ENCODE data around the gene LDHAL6B.
"Not testable (repeated sequence)": the region's sequence is repeated elsewhere in the genome, so short reads cannot be mapped to it uniquely, and the experiment has no call there.

Gene LDHAL6B

GRCh38 chr15:59206623-59207183, at the start of gene LDHAL6B:
LDHAL6B (plus strand) TSS chr15:59206843; CDS start chr15:59206941, 98 bp downstream.
- no peak within 1 kb of the TSS for H3K27ac ChIP-seq
- TF ChIP-seq, protein P1, sequence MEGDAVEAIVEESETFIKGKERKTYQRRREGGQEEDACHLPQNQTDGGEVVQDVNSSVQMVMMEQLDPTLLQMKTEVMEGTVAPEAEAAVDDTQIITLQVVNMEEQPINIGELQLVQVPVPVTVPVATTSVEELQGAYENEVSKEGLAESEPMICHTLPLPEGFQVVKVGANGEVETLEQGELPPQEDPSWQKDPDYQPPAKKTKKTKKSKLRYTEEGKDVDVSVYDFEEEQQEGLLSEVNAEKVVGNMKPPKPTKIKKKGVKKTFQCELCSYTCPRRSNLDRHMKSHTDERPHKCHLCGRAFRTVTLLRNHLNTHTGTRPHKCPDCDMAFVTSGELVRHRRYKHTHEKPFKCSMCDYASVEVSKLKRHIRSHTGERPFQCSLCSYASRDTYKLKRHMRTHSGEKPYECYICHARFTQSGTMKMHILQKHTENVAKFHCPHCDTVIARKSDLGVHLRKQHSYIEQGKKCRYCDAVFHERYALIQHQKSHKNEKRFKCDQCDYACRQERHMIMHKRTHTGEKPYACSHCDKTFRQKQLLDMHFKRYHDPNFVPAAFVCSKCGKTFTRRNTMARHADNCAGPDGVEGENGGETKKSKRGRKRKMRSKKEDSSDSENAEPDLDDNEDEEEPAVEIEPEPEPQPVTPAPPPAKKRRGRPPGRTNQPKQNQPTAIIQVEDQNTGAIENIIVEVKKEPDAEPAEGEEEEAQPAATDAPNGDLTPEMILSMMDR (conservative IDR thresholded peaks at IDR 0.05; ENCODE audit: low read depth): no peak
- ChIA-PET POLR2A (ENCODE audit: low non-redundant PET) (no interaction called here), CTCF (no interaction called here)
- no peak for DNase-seq (ENCODE audit: low spot score)

DNA sequence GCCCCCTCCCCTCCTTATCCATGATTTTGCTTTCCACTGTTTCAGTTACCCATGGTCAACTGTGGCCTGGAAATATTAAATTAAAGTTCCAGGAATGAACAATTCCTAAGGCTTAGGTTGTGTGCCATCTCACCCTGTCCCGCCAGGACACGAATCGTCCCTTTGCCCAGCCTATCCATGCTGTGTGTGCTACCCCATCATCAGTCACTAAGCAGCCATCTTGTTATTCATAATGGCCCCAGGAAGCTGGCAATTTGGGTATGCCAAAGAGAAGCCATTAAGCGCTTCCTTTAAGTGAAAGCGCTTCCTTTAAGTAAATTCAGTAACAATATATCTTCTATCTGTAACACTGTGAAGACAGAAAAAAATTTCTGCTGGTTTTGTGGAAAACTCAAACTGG, 49.2 kb upstream of the LDHAL6B start:
- no peak overlapping the region for H3K27ac ChIP-seq
- CTCF ChIA-PET: no interaction called here
- POLR2A ChIA-PET (ENCODE audit: low non-redundant PET): no interaction called here

GRCh38 chr15:59157840-59158700, 48.6 kb upstream of the LDHAL6B start:
- H3K27ac ChIP-seq: no peak overlapping the region
- ChIA-PET CTCF (interaction anchor here (0.6 kb wide), 1 partner anchor 371 kb away, joined by 3 read pairs; no protein-coding TSS in a partner anchor), POLR2A (ENCODE audit: low non-redundant PET) (no interaction called here)
- no peak for DNase-seq (ENCODE audit: low spot score)
- TF ChIP-seq, protein P1 (conservative IDR thresholded peaks at IDR 0.05; ENCODE audit: low read depth): no peak

More for the DNA sequence above, 49.2 kb upstream of the LDHAL6B start:
- DNase-seq (ENCODE audit: low spot score): no peak
- TF ChIP-seq, protein P1 (conservative IDR thresholded peaks at IDR 0.05; ENCODE audit: low read depth): no peak

DNA sequence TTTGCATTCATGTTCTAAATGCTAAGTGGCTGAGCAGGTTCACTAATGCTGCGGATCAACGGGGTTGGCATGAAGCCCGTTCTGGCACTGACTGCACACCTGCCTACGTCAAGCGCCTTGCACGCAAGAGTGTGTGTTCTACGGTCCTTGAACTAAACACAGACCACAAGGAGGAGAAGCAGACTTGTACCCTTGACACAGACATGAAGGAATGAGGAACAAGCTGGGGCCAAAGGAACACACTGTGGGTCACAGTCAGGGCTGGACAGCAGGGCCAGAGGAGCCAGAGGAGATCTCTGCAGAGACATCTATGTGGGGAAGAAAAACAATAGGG, 48.0 kb upstream of the LDHAL6B start:
- TF ChIP-seq, protein P1 (conservative IDR thresholded peaks at IDR 0.05; ENCODE audit: low read depth): no peak
- CTCF ChIA-PET: no interaction called here
- POLR2A ChIA-PET (ENCODE audit: low non-redundant PET): no interaction called here
- H3K27ac ChIP-seq: no peak overlapping the region
- DNase-seq (ENCODE audit: low spot score): no peak

- CTCF ChIA-PET: no interaction called here
- TF ChIP-seq, protein P1 (conservative IDR thresholded peaks at IDR 0.05; ENCODE audit: low read depth): no peak
- H3K27ac ChIP-seq: peak overlapping the region; percentile 4; the same call in 1 of the 2 replicates
- no peak for DNase-seq (ENCODE audit: low spot score)
- POLR2A ChIA-PET (ENCODE audit: low non-redundant PET): no interaction called here
These were observed 47.4 kb upstream of the LDHAL6B start for GRCh38 chr15:59159210-59159609.

DNA sequence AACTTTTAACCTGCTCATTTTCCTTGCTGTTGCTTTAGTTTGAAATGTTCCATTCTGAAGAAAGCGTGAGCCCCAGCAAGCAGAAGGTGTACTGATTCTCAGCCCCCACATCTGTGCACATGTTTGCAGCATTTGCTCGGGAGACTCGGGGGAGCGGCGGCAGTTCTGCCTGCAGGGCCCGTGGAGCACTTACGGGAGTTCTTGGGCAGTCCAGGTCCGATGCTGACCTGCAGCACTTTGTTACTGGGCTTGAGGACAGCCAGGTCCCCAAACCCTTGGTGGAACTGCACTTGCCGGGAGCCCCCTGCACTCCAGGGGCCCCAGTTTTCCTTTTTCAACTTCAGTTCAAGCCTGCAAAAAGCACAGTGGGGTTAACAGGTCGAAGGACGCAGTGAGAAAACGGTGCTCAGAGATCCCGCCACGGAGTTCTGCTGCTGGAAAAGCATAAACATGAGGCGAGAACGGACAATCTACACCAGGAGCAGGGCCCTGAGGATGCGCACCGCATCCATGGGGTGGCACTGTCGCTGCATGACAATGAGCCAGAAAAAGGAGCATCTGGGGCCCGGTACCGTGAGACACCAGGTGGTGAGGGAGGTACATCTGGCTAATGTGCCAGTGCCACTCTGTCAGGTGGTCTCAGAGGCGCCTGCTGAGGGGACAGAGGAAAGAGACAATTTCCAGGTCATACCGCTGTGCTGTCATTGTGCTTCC, 45.6 kb upstream of the LDHAL6B start:
- POLR2A ChIA-PET (ENCODE audit: low non-redundant PET): no interaction called here
- CTCF ChIA-PET: interaction anchor here (0.6 to 0.7 kb wide), 2 partner anchors 9 to 17 kb away, joined by 3 to 5 read pairs; no protein-coding TSS in a partner anchor
- DNase-seq (ENCODE audit: low spot score): no peak
- H3K27ac ChIP-seq: peak overlapping the region; percentile 3; the same call in 1 of the 2 replicates
- TF ChIP-seq, protein P1 (conservative IDR thresholded peaks at IDR 0.05; ENCODE audit: low read depth): no peak; the same call in 1 of the 2 replicates

- CTCF ChIA-PET: interaction anchor here (0.8 kb wide), 1 partner anchor 331 kb away, joined by 4 read pairs; no protein-coding TSS in a partner anchor
These were observed 44.6 kb upstream of the LDHAL6B start for GRCh38 chr15:59162080-59162479.

More at GRCh38 chr15:59162080-59162479, 44.6 kb upstream of the LDHAL6B start:
- DNase-seq (ENCODE audit: low spot score); POLR2A ChIA-PET (ENCODE audit: low non-redundant PET); H3K27ac ChIP-seq: not testable (repeated sequence)
